CD14-positive monocyte (primary cell): Measurements from ENCODE around the gene TRRAP. TPM values are rescaled to one million over a fixed set of nuclear protein-coding genes. Genes with fewer than 3 reads are reported as not detected.

Experiments
- DNase-seq, 3 donors: peaks; one replicate each; pipeline ENCODE4 v3.0.0-alpha.2; 2011 to 2022
- H2AFZ ChIP-seq: 2 replicates; pipeline ENCODE4 v1.6.0; 2012; ENCODE audit warnings: mild to moderate bottlenecking, low read depth, low read length, inconsistent platforms; ENCODE audit not compliant: insufficient read depth, poor library complexity, severe bottlenecking
- H3K27ac ChIP-seq, 2 donors: 1 replicate in 1 of 2; 2 replicates in 1 of 2; pipeline ENCODE4 v1.5.1; 2012 to 2013; ENCODE audit warnings: low read length in 2 of 2, control low read depth in 1 of 2, inconsistent platforms in 1 of 2, low read depth in 1 of 2, mild to moderate bottlenecking in 1 of 2
- H3K27me3 ChIP-seq, 2 donors: one replicate each; pipeline versions ENCODE4 v1.6.0 to v1.6.1; 2011 to 2013; ENCODE audit warnings: low read length in 2 of 2; ENCODE audit not compliant: control insufficient read depth in 2 of 2, insufficient read depth in 2 of 2
- H3K36me3 ChIP-seq, 2 donors: replicated peaks in 1 of 2; 1 replicate in 1 of 2; 2 replicates in 1 of 2; pipeline versions ENCODE4 v1.5.1 to v1.6.1; 2012 to 2013; ENCODE audit warnings: low read length in 2 of 2, control low read depth in 1 of 2, inconsistent platforms in 1 of 2, mild to moderate bottlenecking in 1 of 2; ENCODE audit not compliant: insufficient read depth in 2 of 2, control insufficient read depth in 1 of 2
- H3K4me1 ChIP-seq, 2 donors: 1 replicate in 1 of 2; 2 replicates in 1 of 2; pipeline versions ENCODE4 v1.5.1 to v1.6.1; 2012 to 2013; ENCODE audit warnings: low read length in 2 of 2, control low read depth in 1 of 2, inconsistent platforms in 1 of 2, mild to moderate bottlenecking in 1 of 2, moderate library complexity in 1 of 2; ENCODE audit not compliant: insufficient read depth in 2 of 2, control insufficient read depth in 1 of 2
- H3K4me2 ChIP-seq: replicated peaks from 2 replicates; pipeline ENCODE3; 2012; ENCODE audit warnings: low read length, moderate library complexity, mild to moderate bottlenecking; ENCODE audit not compliant: poor library complexity, severe bottlenecking; ENCODE audit errors: extremely low read depth
- H3K4me3 ChIP-seq, 3 experiments: fragments of 200-600 bp in 1 of 3; sonication (generic) in 1 of 3; replicated peaks in 1 of 3; 1 replicate in 2 of 3; 2 replicates in 1 of 3; pipeline ENCODE4 v1.5.1; 2011 to 2013; ENCODE audit warnings: low read length in 3 of 3, mild to moderate bottlenecking in 3 of 3, control low read depth in 2 of 3, low read depth in 2 of 3, inconsistent platforms in 1 of 3, moderate library complexity in 1 of 3
- H3K79me2 ChIP-seq: 2 replicates; pipeline ENCODE4 v1.6.0; 2012; ENCODE audit warnings: mild to moderate bottlenecking, control low read depth, inconsistent platforms, low read length, moderate library complexity; ENCODE audit not compliant: insufficient read depth
- H3K9ac ChIP-seq: 2 replicates; pipeline ENCODE4 v1.6.0; 2017; ENCODE audit warnings: low read length, mild to moderate bottlenecking; ENCODE audit not compliant: insufficient read depth, poor library complexity, severe bottlenecking
- H3K9me3 ChIP-seq, 2 donors: replicated peaks in 1 of 2; 1 replicate in 1 of 2; 2 replicates in 1 of 2; pipeline versions ENCODE4 v1.5.1 to v1.6.1; 2012 to 2013; ENCODE audit warnings: low read length in 2 of 2, control low read depth in 1 of 2; ENCODE audit not compliant: control insufficient read depth in 1 of 2, insufficient read depth in 1 of 2
- H4K20me1 ChIP-seq: 2 replicates; pipeline ENCODE4 v1.6.0; 2012; ENCODE audit warnings: mild to moderate bottlenecking, low read length, control low read depth, moderate library complexity; ENCODE audit not compliant: insufficient read depth
- H3K27ac Mint-ChIP-seq, 7 donors: one replicate each; pipeline ENCODE4 v1.8.0; 2020; ENCODE audit warnings: mild to moderate bottlenecking in 7 of 7, mixed read lengths in 7 of 7, moderate library complexity in 6 of 7, inconsistent platforms in 2 of 7
- H3K27me3 Mint-ChIP-seq, 3 donors: one replicate each; pipeline ENCODE4 v1.8.0; 2021 to 2022; ENCODE audit warnings: low read depth in 3 of 3, mild to moderate bottlenecking in 3 of 3, mixed read lengths in 3 of 3, moderate library complexity in 3 of 3, inconsistent platforms in 1 of 3
- H3K36me3 Mint-ChIP-seq, 2 donors: one replicate each; pipeline ENCODE4 v1.8.0; 2020; ENCODE audit warnings: mixed read lengths in 2 of 2, inconsistent platforms in 1 of 2, mild to moderate bottlenecking in 1 of 2
- H3K4me1 Mint-ChIP-seq: one replicate; pipeline ENCODE4 v1.8.0; 2020; ENCODE audit warnings: mild to moderate bottlenecking, mixed read lengths
- H3K4me3 Mint-ChIP-seq, 2 donors: one replicate each; pipeline ENCODE4 v1.8.0; 2020; ENCODE audit warnings: mild to moderate bottlenecking in 2 of 2, mixed read lengths in 2 of 2, moderate library complexity in 1 of 2
- H3K9me3 Mint-ChIP-seq, 7 donors: one replicate each; pipeline ENCODE4 v1.8.0; 2020 to 2022; ENCODE audit warnings: mixed read lengths in 7 of 7, mild to moderate bottlenecking in 6 of 7, moderate library complexity in 6 of 7, inconsistent platforms in 2 of 7
- WGBS: methylation state at CpG from one replicate; pipeline ENCODE4 v1.1.5; 2013; ENCODE audit warnings: missing lambda C conversion rate; ENCODE audit not compliant: insufficient coverage; 5-methylcytosine and 5-hydroxymethylcytosine counted together
- intact Hi-C, 2 donors: fragments of 100-400 bp; cut with micrococcal nuclease; formaldehyde crosslinking; loops; one replicate each; pipeline versions ENCODE4 v1.15.0 to v1.15.1; 2023
- polyA plus RNA-seq, 3 donors: library from polyadenylated mRNA; depleted of rRNA in 1 of 3; unstranded in 2 of 3; stranded (reverse) in 1 of 3; fragments of 300-500 nt in 2 of 3; fragments of >200 nt in 1 of 3; fragmentation: Illumina TruSeq in 2 of 3; gene quantifications; 1 replicate in 2 of 3; 2 replicates in 1 of 3; pipeline ENCODE4 v1.2.3, GENCODE V29; 2012 to 2021
- TF ChIP-seq, protein P1 (sequence below): fragments of 200-600 bp; IDR thresholded peaks from one replicate; pipeline ENCODE4 v1.8.0; 2022; ENCODE audit warnings: antibody characterized with exemption, mild to moderate bottlenecking

The TRRAP gene
- polyA plus RNA-seq, 3 donors: 0.67 to 12.2 (median 1.2) TPM

DNA sequence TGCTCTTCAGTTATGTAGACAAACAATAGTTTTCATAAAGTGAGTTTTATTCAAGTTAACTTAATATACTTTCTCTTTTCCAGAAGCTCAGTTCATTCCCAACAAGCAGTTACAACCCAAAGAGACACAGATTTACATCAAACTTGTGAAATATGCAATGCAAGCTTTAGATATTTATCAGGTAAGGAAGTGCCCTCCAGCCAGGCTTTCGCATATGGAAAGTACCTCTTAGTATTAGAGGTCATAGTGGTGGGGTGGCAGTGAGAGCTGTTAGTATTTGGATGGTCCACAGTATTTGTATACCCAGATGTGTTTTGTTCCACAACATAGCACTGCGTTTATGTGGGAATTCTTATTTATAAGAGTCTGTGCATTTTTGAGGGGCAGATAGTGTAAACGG, 32.1 kb downstream of the TRRAP start:
- Histone ChIP-seq H3K4me1 (no peaks in the 10 kb centered on the region), H3K4me3 (no peak overlapping the region), H3K27ac (no peak overlapping the region), H2AFZ (no peak overlapping the region), H3K79me2 (no peaks in the 10 kb centered on the region), H3K9ac (no peak overlapping the region), H3K9me3 (no peaks in the 10 kb centered on the region), H4K20me1 (no peaks in the 10 kb centered on the region), H3K27me3 (no peaks in the 10 kb centered on the region), H3K4me2 (no peak overlapping the region), H3K36me3 (peaks cover 87 to 91% of the 10 kb centered on the region in 2 donors)
- TF ChIP-seq, protein P1, sequence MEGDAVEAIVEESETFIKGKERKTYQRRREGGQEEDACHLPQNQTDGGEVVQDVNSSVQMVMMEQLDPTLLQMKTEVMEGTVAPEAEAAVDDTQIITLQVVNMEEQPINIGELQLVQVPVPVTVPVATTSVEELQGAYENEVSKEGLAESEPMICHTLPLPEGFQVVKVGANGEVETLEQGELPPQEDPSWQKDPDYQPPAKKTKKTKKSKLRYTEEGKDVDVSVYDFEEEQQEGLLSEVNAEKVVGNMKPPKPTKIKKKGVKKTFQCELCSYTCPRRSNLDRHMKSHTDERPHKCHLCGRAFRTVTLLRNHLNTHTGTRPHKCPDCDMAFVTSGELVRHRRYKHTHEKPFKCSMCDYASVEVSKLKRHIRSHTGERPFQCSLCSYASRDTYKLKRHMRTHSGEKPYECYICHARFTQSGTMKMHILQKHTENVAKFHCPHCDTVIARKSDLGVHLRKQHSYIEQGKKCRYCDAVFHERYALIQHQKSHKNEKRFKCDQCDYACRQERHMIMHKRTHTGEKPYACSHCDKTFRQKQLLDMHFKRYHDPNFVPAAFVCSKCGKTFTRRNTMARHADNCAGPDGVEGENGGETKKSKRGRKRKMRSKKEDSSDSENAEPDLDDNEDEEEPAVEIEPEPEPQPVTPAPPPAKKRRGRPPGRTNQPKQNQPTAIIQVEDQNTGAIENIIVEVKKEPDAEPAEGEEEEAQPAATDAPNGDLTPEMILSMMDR: no peak
- peaks cover 79 to 92% of the 10 kb centered on the region in 2 donors for H3K36me3 Mint-ChIP-seq
- H3K27ac Mint-ChIP-seq: no peak overlapping the region
- no peaks in the 10 kb centered on the region for H3K27me3 Mint-ChIP-seq
- 100% methylated on average over 1 of the region's 3 CpGs for WGBS
- H3K4me1 Mint-ChIP-seq: no peaks in the 10 kb centered on the region
- H3K4me3 Mint-ChIP-seq: no peak overlapping the region
- no peaks in the 10 kb centered on the region for H3K9me3 Mint-ChIP-seq
- intact Hi-C loops: no loop called here
- DNase-seq: no peak

DNA sequence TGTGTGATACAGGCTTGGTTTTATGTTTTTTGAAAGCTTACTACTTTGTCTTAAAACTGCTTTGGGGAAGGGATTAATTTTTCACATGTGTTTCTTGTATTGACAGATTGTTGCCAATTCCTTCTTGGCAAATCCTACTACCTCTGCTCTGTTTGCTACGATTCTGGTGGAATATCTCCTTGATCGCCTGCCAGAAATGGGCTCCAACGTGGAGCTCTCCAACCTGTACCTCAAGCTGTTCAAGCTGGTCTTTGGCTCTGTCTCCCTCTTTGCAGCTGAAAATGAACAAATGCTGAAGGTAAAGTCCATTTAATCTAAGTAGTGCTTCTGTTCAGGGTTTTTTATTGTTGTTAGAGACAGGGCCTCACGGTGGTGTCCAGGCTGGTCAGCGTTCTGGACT, 33.6 kb downstream of the TRRAP start:
- no peak overlapping the region for H2AFZ ChIP-seq
- no peak for DNase-seq
- Mint-ChIP-seq H3K27ac (no peak overlapping the region), H3K9me3 (no peaks in the 10 kb centered on the region), H3K4me1 (no peaks in the 10 kb centered on the region), H3K36me3 (peaks cover 80 to 93% of the 10 kb centered on the region in 2 donors), H3K27me3 (no peaks in the 10 kb centered on the region), H3K4me3 (no peak overlapping the region)
- H3K4me1 ChIP-seq: no peaks in the 10 kb centered on the region
- H4K20me1 ChIP-seq: no peaks in the 10 kb centered on the region
- no peaks in the 10 kb centered on the region for H3K27me3 ChIP-seq
- TF ChIP-seq, protein P1: no peak
- no peak overlapping the region for H3K4me2 ChIP-seq
- no peaks in the 10 kb centered on the region for H3K9me3 ChIP-seq
- 96% methylated on average over 3 of the region's 5 CpGs for WGBS
- no peak overlapping the region for H3K4me3 ChIP-seq
- intact Hi-C loops: no loop called here
- no peak overlapping the region for H3K27ac ChIP-seq
- no peak overlapping the region for H3K9ac ChIP-seq
- H3K36me3 ChIP-seq: peaks cover 92% of the 10 kb centered on the region in 2 donors
- H3K79me2 ChIP-seq: no peaks in the 10 kb centered on the region
